Transverse colon (tissue), 4 donors: ENCODE results near the gene DDI1. TPM values are rescaled to one million over a fixed set of nuclear protein-coding genes. Genes with fewer than 3 reads are reported as not detected.

Experiments used
- DNase-seq: peaks from one replicate; pipeline ENCODE4 v3.0.0-alpha.2; 2019
- H3K27ac ChIP-seq, 4 donors: fragments of 200-600 bp; sonication (generic); 2 replicates each; pipeline ENCODE4 v1.5.1; 2016 to 2018; ENCODE audit warnings: inconsistent platforms in 4 of 4
- H3K27me3 ChIP-seq: fragments of 200-600 bp; sonication (generic); 2 replicates; pipeline ENCODE4 v1.5.1; 2017; ENCODE audit warnings: inconsistent platforms
- H3K36me3 ChIP-seq, 4 donors: fragments of 200-600 bp; sonication (generic); 2 replicates each; pipeline ENCODE4 v1.5.1; 2017 to 2019; ENCODE audit warnings: inconsistent platforms in 4 of 4
- H3K4me1 ChIP-seq, 4 donors: fragments of 200-600 bp; sonication (generic); 2 replicates each; pipeline ENCODE4 v1.5.1; 2017 to 2020; ENCODE audit warnings: inconsistent platforms in 4 of 4
- H3K4me3 ChIP-seq, 4 donors: fragments of 200-600 bp; sonication (generic); 1 replicate in 1 of 4; 2 replicates in 3 of 4; pipeline versions ENCODE4 v1.5.1 to v1.6.1; 2017 to 2019; ENCODE audit warnings: inconsistent platforms in 4 of 4
- H3K9me3 ChIP-seq, 2 donors: fragments of 200-600 bp; sonication (generic); 2 replicates each; pipeline ENCODE4 v1.5.1; 2017 to 2019; ENCODE audit warnings: inconsistent platforms in 2 of 2
- EP300 ChIP-seq: sonication (generic); formaldehyde crosslinking; IDR thresholded peaks from one replicate; pipeline ENCODE4 v1.6.1; 2017; ENCODE audit warnings: antibody characterized with exemption, low read depth
- POLR2A ChIP-seq: fragments of 450-650 bp; IDR thresholded peaks from one replicate; pipeline ENCODE4 v1.6.1; 2016; ENCODE audit warnings: antibody characterized with exemption, mild to moderate bottlenecking, moderate library complexity
- POLR2AphosphoS5 ChIP-seq, 3 donors: sonication (generic); formaldehyde crosslinking; IDR thresholded peaks; one replicate each; pipeline ENCODE4 v1.6.1; 2016; ENCODE audit warnings: antibody characterized with exemption in 3 of 3
- WGBS, 2 donors: methylation state at CpG; one replicate each; pipeline ENCODE4 v1.1.5; 2018; ENCODE audit warnings: low coverage in 1 of 2; 5-methylcytosine and 5-hydroxymethylcytosine counted together
- in situ Hi-C, 4 donors: fragments of 200-750 bp; cut with MboI; loops; one replicate each; pipeline versions ENCODE4 v1.15.0 to v1.15.1; 2017; ENCODE audit warnings: low sequenced_read_pairs in 3 of 4, low pct_ligation_motif_present in 1 of 4, low pct_unique_long_range_greater_than_20kb in 1 of 4
- intact Hi-C: fragments of 100-400 bp; cut with DNase I; formaldehyde crosslinking; loops from one replicate; pipeline ENCODE4 v1.15.1; 2023; ENCODE audit warnings: low total_unique reads
- total RNA-seq, 4 donors: library from RNA; depleted of rRNA; stranded (reverse); fragments of >200 nt; gene quantifications; one replicate each; pipeline ENCODE4 v1.1.0, GENCODE V29; 2016
- TF ChIP-seq, protein P1 (sequence below), 5 experiments: fragments of 200-600 bp in 3 of 5; fragments of 450-650 bp in 2 of 5; sonication (generic) in 3 of 5; IDR thresholded peaks; 1 replicate in 2 of 5; 2 replicates in 3 of 5; pipeline ENCODE4 v1.5.1; 2016 to 2017; ENCODE audit warnings: antibody characterized with exemption in 5 of 5, inconsistent platforms in 3 of 5, mild to moderate bottlenecking in 2 of 5, moderate library complexity in 1 of 5

Gene DDI1
- total RNA-seq, 4 donors from 2014 or later, result not detected

GRCh38 chr11:104057908-104058307 is 21.5 kb downstream of the DDI1 start:
- intact Hi-C loops (no loop called here), in situ Hi-C loops (no loop called here)
- Histone ChIP-seq H3K27ac (no peak overlapping the region), H3K9me3 (no peaks in the 10 kb centered on the region), H3K27me3 (no peaks in the 10 kb centered on the region), H3K36me3 (no peaks in the 10 kb centered on the region), H3K4me1 (no peaks in the 10 kb centered on the region), H3K4me3 (no peak overlapping the region)
- WGBS, 2 donors, result 92 to 99% methylated on average over 5 of the region's 5 CpGs
- TF ChIP-seq, protein P1, sequence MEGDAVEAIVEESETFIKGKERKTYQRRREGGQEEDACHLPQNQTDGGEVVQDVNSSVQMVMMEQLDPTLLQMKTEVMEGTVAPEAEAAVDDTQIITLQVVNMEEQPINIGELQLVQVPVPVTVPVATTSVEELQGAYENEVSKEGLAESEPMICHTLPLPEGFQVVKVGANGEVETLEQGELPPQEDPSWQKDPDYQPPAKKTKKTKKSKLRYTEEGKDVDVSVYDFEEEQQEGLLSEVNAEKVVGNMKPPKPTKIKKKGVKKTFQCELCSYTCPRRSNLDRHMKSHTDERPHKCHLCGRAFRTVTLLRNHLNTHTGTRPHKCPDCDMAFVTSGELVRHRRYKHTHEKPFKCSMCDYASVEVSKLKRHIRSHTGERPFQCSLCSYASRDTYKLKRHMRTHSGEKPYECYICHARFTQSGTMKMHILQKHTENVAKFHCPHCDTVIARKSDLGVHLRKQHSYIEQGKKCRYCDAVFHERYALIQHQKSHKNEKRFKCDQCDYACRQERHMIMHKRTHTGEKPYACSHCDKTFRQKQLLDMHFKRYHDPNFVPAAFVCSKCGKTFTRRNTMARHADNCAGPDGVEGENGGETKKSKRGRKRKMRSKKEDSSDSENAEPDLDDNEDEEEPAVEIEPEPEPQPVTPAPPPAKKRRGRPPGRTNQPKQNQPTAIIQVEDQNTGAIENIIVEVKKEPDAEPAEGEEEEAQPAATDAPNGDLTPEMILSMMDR (IDR thresholded peaks at IDR 0.05), result no peak
- TF ChIP-seq POLR2A, result no peak
- no peak for TF ChIP-seq EP300
- TF ChIP-seq POLR2AphosphoS5 (IDR thresholded peaks at IDR 0.05), result no peak
- no peak for DNase-seq

- Histone ChIP-seq H3K27me3 (no peaks in the 10 kb centered on the region), H3K36me3 (no peaks in the 10 kb centered on the region), H3K27ac (no peak overlapping the region), H3K4me3 (no peak overlapping the region), H3K4me1 (no peaks in the 10 kb centered on the region), H3K9me3 (no peaks in the 10 kb centered on the region)
- in situ Hi-C loops, result no loop called here
- intact Hi-C loops, result no loop called here
- TF ChIP-seq POLR2AphosphoS5 (IDR thresholded peaks at IDR 0.05) (no peak), POLR2A (no peak), EP300 (no peak)
- TF ChIP-seq, protein P1 (IDR thresholded peaks at IDR 0.05), result no peak
- 92 to 100% methylated on average over 4 of the region's 4 CpGs for WGBS, 2 donors
- DNase-seq, result no peak
These were observed 22.2 kb downstream of the DDI1 start for GRCh38 chr11:104058680-104059079.

GRCh38 chr11:104060004-104060794 is 23.8 kb downstream of the DDI1 start:
- Histone ChIP-seq H3K27ac (no peak overlapping the region), H3K27me3 (no peaks in the 10 kb centered on the region), H3K4me3 (no peak overlapping the region), H3K4me1 (no peaks in the 10 kb centered on the region), H3K9me3 (no peaks in the 10 kb centered on the region), H3K36me3 (no peaks in the 10 kb centered on the region)
- TF ChIP-seq POLR2A (no peak), POLR2AphosphoS5 (IDR thresholded peaks at IDR 0.05) (no peak), EP300 (no peak)
- TF ChIP-seq, protein P1 (IDR thresholded peaks at IDR 0.05), result no peak
- in situ Hi-C loops (no loop called here), intact Hi-C loops (no loop called here)
- WGBS, 2 donors, result 81 to 89% methylated on average over 3 of the region's 3 CpGs
- no peak for DNase-seq

DNA sequence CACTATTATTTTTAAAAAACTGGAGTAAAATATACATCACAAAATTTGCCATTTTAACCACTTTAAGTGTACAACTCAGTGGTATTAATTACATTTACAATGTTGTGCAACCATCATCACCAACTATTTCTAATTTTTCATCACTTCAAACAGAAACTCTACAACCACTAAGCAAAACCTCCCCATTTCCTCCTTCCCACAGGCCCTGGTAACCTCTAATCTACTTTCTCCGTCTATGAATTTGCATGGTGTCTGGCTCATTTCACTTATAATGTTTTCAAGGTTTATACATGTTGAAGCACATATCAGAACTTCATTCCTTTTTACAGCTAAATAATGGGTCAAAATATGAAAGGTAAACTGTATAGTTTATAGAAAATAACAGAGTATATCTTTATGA is 24.4 kb downstream of the DDI1 start:
- Histone ChIP-seq H3K4me1 (no peaks in the 10 kb centered on the region), H3K27ac (no peak overlapping the region), H3K27me3 (no peaks in the 10 kb centered on the region), H3K4me3 (no peak overlapping the region), H3K36me3 (no peaks in the 10 kb centered on the region), H3K9me3 (no peaks in the 10 kb centered on the region)
- intact Hi-C loops, result no loop called here
- 46 to 57% methylated on average over 1 of the region's 1 CpG for WGBS, 2 donors
- DNase-seq, result no peak
- TF ChIP-seq POLR2AphosphoS5 (IDR thresholded peaks at IDR 0.05) (no peak), EP300 (no peak), POLR2A (no peak)
- TF ChIP-seq, protein P1 (IDR thresholded peaks at IDR 0.05), result no peak
- in situ Hi-C loops, result no loop called here
